Measurements from ENCODE around the gene HSPA6.
"Not testable (repeated sequence)": the region's sequence is repeated elsewhere in the genome, so short reads cannot be mapped to it uniquely, and the experiment has no call there.

The HSPA6 gene

DNA sequence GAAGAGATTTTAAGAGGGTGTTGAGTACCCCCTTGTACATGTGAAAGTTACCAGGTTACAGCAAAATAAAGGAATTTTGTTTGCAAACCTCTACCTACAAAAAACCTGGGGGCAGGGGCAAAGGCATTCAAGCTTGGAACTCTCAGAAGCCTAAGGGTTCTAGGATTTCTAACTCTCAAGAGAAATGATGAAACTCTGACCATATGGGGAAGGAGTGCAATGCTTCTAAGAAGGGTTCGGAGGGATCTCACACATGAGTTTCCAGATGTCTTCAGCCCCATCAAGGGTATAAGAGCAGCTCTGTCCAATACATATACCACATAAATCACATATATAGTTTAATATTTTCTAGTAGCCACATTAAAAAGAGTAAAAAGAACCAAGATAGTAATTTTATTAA is 26.4 kb upstream of the HSPA6 start:
- H3K4me3 Mint-ChIP-seq: no peak overlapping the region
- H3K27ac Mint-ChIP-seq: no peak overlapping the region
- peaks cover 8% of the 10 kb centered on the region for H3K4me1 Mint-ChIP-seq
- no peak for ATAC-seq
- H3K9me3 Mint-ChIP-seq: no peaks in the 10 kb centered on the region
- no peak for DNase-seq
- H3K36me3 Mint-ChIP-seq (ENCODE audit: low read depth): no peaks in the 10 kb centered on the region
- H3K27me3 Mint-ChIP-seq: peaks cover 60% of the 10 kb centered on the region

DNA sequence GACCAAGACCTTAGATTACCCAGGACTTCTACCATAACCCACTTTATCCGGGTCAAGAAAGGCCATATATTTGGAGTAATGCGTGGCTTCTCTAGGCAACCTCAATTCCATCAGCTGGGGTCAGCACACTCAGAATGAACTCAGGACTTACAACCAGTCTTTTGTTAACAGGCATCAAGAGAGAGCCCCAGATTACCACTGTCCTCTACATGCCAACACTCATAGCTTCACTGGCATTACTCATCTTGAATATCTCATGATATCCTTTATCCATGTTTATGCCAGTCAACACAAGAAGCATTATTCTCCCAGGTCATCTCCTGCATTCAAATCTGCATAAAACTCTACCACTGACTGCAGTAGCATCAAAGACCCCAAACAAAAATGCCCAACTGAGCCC is 25.7 kb upstream of the HSPA6 start:
- Mint-ChIP-seq H3K4me1 (peaks cover 8% of the 10 kb centered on the region), H3K4me3 (no peak overlapping the region), H3K9me3 (no peaks in the 10 kb centered on the region), H3K27ac (no peak overlapping the region), H3K27me3 (peaks cover 58% of the 10 kb centered on the region), H3K36me3 (ENCODE audit: low read depth) (no peaks in the 10 kb centered on the region)
- DNase-seq (no peak), ATAC-seq (no peak)

DNA sequence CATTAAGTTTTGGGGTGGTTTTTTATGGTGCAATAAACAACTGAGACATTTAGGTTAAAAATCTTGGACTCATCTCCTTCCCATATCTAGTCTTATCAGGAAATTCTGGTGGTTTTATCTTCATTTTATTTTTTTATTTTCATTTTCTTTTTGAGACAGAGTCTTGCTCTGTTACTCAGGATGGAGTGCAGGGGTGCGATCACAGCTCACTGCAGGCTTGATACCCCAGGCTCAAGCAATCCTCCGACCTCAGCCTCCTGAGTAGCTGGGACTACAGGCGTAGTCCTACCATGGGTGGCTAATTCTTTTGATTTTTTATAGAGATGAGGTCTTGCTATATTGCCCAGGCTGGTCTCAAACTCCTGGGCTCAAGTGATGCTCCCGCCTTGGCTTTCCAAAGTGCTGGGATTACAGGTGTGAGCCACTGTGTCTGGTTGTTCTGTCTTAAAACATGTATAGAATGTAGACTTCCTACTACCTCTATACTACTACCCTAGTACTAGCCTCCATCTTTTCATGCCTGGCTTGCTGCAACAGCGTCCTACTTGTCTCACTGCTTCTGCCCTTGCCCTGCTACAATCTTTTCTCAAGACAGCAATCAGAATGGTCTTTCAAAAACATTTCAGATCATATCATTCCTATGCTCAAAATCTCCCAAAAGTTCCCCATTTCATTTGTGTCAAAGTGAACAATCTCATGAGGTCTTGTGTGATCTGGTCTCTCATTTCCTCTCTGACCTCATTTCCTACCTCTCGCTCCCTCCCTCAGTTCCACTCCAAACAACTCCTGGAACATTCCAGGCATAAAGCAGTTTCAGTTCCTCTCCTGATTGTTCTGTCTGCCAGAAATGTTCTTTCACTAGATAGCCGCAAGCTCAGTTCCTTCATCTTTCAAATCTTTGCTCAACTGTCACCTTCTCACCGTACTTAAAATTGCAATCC is 25.0 kb upstream of the HSPA6 start:
- H3K27me3 Mint-ChIP-seq: peaks cover 57% of the 10 kb centered on the region
- no peak for ATAC-seq

DNA sequence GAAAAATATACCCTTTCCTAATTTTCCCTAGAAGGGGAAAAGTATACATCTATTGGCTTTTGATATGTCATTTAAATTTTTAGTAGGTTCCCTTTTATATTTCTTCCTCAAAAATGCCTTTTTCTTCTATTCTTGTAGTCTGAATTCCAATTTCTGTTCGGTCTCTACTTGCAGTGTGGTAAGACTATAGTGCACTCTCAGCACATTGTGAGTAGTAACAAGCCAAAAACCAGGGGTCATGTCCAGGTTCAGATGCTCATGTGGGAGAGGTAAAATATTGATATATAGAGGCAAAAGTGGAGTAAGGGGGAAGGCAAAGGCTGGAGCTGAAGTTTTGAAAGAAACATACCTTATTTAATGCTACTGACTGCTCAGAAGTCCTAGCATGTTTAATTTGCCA is 23.1 kb upstream of the HSPA6 start:
- Mint-ChIP-seq H3K4me3 (no peak overlapping the region), H3K36me3 (ENCODE audit: low read depth) (no peaks in the 10 kb centered on the region), H3K4me1 (peaks cover 8% of the 10 kb centered on the region), H3K9me3 (no peaks in the 10 kb centered on the region), H3K27ac (no peak overlapping the region), H3K27me3 (peaks cover 52% of the 10 kb centered on the region)
- DNase-seq: no peak
- no peak for ATAC-seq

More for the DNA sequence above, 25.0 kb upstream of the HSPA6 start:
- no peak for DNase-seq
- H3K4me3 Mint-ChIP-seq: no peak overlapping the region
- no peaks in the 10 kb centered on the region for H3K9me3 Mint-ChIP-seq
- H3K36me3 Mint-ChIP-seq (ENCODE audit: low read depth): no peaks in the 10 kb centered on the region
- H3K4me1 Mint-ChIP-seq: peaks cover 8% of the 10 kb centered on the region
- no peak overlapping the region for H3K27ac Mint-ChIP-seq

DNA sequence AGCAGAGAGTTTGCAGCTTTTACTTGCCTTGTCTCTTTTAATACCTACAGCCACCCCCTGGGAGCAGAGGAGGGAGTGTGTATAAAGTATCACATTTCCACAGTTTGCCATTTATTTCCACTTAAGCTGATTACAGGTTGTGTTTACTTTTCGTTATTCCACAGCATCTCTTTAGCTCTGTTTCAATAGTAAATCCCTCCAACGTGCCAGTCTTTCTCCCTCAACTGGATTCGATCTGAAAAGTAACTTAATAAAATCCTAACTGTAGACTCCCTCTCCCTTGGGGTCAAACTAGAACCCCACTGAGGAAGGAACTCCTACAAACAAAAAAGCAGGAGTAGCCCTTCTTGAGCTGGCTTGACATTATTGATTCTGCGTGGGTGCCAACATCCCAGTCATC is 22.2 kb upstream of the HSPA6 start:
- ATAC-seq: no peak
- H3K36me3 Mint-ChIP-seq (ENCODE audit: low read depth): no peaks in the 10 kb centered on the region
- no peak overlapping the region for H3K4me3 Mint-ChIP-seq
- no peaks in the 10 kb centered on the region for H3K9me3 Mint-ChIP-seq
- H3K27ac Mint-ChIP-seq: no peak overlapping the region
- peaks cover 16% of the 10 kb centered on the region for H3K4me1 Mint-ChIP-seq
- no peak for DNase-seq
- peaks cover 56% of the 10 kb centered on the region for H3K27me3 Mint-ChIP-seq

DNA sequence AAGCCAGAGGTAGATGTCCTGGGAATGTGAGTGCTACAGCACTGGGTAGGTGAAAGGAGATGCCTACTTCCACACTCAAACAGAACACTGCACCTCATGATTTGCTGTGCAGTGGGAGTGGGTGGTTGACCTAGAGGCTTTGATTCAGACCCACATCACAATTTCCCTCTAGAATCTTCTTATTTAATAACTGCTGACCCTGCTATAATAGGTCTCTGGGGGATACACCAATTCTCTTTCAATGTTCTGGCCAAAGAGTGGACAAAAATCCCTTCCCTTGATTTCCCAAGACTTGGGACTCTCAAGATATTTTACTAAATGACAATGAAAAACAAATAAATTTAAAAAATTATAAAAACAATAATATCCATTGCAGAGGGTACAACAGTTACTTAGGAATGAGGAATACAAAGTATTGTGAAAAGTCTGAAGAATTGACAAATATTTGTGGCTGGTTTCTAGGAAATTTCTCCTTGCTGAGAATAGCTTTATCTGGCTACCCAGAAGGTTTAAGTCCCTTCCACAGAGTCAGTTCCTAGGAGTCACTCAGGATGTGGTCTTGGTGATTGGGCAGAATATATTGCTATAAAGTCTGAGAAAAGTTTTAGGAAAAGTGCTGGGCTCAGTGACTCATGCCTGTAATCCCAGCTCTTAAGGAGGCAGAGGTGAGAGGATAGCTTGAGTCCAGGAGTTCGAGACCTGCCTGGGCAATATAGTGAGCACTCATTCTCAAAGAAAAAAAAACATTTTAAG is 21.5 kb upstream of the HSPA6 start:
- Mint-ChIP-seq H3K27ac (no peak overlapping the region), H3K4me3 (no peak overlapping the region), H3K27me3 (peaks cover 50% of the 10 kb centered on the region), H3K9me3 (no peaks in the 10 kb centered on the region), H3K4me1 (peaks cover 16% of the 10 kb centered on the region), H3K36me3 (ENCODE audit: low read depth) (no peaks in the 10 kb centered on the region)
- DNase-seq (no peak), ATAC-seq (no peak)

DNA sequence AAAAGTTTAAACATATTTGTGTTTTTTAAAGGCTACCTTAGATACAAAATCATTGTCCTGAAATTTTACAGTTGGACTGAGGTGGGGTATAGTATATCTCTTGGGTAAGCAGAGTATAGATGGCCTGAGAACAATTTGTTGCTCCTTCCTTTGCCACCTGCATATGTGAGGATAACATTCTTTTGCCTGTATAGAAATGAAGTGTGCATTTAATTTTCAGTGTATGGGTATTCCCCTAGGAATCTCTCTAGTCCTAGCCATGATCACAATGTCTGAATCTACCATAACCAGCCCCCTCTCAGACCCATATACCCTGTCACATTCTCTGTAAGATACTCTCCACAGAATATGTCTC is 21.0 kb upstream of the HSPA6 start:
- no peak for DNase-seq
- Mint-ChIP-seq H3K27me3 (peaks cover 48% of the 10 kb centered on the region), H3K36me3 (ENCODE audit: low read depth) (no peaks in the 10 kb centered on the region), H3K27ac (no peak overlapping the region), H3K4me3 (no peak overlapping the region), H3K9me3 (no peaks in the 10 kb centered on the region), H3K4me1 (peaks cover 16% of the 10 kb centered on the region)
- no peak for ATAC-seq

DNA sequence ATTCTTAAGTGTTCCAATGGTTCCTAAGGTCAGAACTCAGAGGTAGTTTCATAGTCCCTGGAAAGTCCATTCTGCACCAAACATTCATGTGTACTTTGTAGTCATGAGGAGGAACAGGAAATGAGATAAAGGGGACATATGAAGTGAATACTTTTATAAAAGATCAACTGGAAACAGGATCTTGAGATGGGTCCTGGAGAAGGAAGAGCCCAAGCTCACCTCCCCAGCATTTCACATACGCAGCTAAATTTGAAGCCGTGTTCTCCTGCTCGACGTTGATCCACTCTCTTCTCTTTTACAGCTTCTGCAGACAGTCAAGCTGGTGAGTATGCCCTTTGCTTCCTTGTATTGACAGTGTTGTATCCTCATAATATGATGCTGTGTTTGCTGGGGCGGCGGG is 18.7 kb upstream of the HSPA6 start:
- Mint-ChIP-seq H3K27me3 (peaks cover 33% of the 10 kb centered on the region), H3K4me3 (no peak overlapping the region), H3K27ac (no peak overlapping the region), H3K4me1 (peaks cover 9% of the 10 kb centered on the region), H3K9me3 (no peaks in the 10 kb centered on the region), H3K36me3 (ENCODE audit: low read depth) (no peaks in the 10 kb centered on the region)
- DNase-seq (no peak), ATAC-seq (no peak)

DNA sequence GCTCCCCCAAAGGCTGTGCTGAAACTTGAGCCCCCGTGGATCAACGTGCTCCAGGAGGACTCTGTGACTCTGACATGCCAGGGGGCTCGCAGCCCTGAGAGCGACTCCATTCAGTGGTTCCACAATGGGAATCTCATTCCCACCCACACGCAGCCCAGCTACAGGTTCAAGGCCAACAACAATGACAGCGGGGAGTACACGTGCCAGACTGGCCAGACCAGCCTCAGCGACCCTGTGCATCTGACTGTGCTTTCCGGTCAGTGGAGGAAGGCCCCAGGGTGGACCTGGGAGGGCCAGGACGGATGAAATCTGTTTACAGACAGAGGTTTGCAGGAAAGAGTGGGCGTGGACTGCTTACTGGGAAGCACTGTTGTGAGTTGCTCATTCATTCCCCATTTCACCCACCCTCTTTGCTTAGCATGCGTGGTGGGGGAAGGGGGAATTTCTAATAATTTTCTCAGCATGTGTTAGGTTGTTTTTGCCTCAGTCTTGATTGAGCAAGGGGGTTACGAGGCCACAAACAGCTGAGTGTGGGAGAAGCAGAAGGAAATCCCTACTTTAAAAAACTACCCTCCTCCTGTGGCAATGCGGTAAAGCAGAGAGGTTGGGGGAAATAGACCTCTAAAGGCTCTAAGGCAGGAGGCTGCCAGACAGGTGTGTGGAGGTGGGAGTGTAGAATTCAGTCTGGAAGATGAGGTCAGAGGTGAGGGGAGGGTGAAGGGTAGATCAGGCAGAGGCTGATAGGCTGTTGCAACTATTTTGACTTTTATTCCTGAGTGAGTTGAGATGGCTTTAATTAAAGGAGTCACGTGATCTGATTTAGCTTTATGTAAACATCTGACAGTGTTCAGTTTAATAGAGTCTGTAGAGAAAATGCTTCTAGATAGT is 17.8 kb upstream of the HSPA6 start:
- peaks cover 11% of the 10 kb centered on the region for H3K4me1 Mint-ChIP-seq
- H3K4me3 Mint-ChIP-seq: no peak overlapping the region
- peaks cover 26% of the 10 kb centered on the region for H3K27me3 Mint-ChIP-seq
- no peak overlapping the region for H3K27ac Mint-ChIP-seq
- no peak for DNase-seq
- ATAC-seq: peak; percentile 29
- H3K9me3 Mint-ChIP-seq: no peaks in the 10 kb centered on the region
- H3K36me3 Mint-ChIP-seq (ENCODE audit: low read depth): no peaks in the 10 kb centered on the region

DNA sequence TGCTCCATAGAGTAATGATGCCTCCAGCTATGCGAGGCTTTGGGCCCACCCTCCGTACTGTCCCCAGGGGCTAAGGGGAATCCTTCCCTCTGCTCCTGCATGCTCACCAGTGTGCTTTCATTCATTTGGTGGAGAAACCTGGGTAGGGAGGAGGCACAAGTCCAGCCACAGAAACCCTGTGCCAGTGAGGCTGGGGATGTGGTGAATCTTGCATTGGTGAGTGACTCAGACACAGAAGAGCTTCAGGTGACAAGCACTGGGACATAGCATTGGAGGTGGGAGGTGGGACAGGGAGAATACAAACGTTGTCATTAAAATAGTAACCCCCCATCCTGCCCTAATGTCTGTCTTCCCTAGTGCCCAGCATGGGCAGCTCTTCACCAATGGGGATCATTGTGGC is 13.9 kb upstream of the HSPA6 start:
- ATAC-seq (peak; percentile 57), DNase-seq (no peak)
- H3K4me3 Mint-ChIP-seq: no peak overlapping the region
- H3K9me3 Mint-ChIP-seq: no peaks in the 10 kb centered on the region
- peaks cover 14% of the 10 kb centered on the region for H3K4me1 Mint-ChIP-seq
- H3K27me3 Mint-ChIP-seq: peaks cover 16% of the 10 kb centered on the region
- H3K36me3 Mint-ChIP-seq (ENCODE audit: low read depth): no peaks in the 10 kb centered on the region
- no peak overlapping the region for H3K27ac Mint-ChIP-seq

DNA sequence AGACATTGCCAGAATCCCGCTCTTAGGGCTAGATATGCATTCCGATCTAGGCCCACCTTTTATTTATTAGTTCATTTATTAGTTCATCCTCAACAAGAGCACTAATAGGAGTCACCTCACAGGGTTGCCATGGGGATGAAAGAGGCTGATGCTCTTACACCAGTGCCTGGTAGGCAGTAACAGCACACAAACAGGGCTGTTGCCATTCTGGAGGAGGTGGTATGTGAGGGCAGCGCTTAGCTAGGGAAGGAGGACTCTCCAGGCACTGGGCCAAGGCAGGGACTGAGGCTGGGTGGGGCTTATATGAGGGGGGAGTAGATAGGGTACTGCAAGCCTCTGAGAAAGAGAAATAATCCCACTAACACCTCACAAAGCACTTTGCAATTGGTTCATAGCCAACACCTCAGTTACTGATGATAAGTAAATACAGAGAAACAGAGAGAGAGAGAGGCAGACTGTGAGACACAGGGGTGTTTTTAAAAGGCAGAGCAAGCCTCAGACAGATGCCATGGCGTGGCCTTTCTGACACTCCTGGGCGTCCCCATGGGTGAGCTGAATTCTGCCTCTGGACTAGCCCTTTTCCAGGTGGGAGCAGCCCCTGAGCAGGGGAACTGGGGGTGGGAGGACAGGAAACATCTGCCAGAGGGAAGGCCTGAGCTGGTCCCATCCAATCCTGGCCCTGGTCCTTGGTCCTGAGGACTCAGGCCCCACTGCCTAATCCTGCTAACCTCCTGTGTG is 13.2 kb upstream of the HSPA6 start:
- no peak overlapping the region for H3K4me3 Mint-ChIP-seq
- H3K4me1 Mint-ChIP-seq: peaks cover 14% of the 10 kb centered on the region
- H3K27me3 Mint-ChIP-seq: peaks cover 13% of the 10 kb centered on the region
- DNase-seq (no peak), ATAC-seq (no peak)
- H3K27ac Mint-ChIP-seq: no peak overlapping the region
- H3K36me3 Mint-ChIP-seq (ENCODE audit: low read depth): no peaks in the 10 kb centered on the region
- H3K9me3 Mint-ChIP-seq: no peaks in the 10 kb centered on the region

DNA sequence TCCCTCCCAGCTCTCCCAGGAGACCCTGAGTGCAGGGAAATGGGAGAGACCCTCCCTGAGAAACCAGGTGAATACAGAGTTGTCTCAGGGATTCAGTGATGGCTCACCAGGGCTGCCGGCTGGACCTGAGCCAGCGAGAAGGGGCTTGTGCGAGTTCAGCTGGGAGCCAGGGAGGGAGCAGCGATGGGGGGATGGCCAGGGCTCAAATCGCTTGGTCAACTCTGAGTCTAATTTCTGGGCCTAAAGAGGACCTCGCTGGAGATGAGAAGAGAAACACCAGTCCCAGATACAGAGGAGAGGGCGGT is 12.6 kb upstream of the HSPA6 start:
- no peaks in the 10 kb centered on the region for H3K9me3 Mint-ChIP-seq
- no peak for ATAC-seq
- H3K27ac Mint-ChIP-seq: no peak overlapping the region
- H3K36me3 Mint-ChIP-seq (ENCODE audit: low read depth): no peaks in the 10 kb centered on the region
- DNase-seq: no peak
- peaks cover 8% of the 10 kb centered on the region for H3K27me3 Mint-ChIP-seq
- peaks cover 9% of the 10 kb centered on the region for H3K4me1 Mint-ChIP-seq
- no peak overlapping the region for H3K4me3 Mint-ChIP-seq

DNA sequence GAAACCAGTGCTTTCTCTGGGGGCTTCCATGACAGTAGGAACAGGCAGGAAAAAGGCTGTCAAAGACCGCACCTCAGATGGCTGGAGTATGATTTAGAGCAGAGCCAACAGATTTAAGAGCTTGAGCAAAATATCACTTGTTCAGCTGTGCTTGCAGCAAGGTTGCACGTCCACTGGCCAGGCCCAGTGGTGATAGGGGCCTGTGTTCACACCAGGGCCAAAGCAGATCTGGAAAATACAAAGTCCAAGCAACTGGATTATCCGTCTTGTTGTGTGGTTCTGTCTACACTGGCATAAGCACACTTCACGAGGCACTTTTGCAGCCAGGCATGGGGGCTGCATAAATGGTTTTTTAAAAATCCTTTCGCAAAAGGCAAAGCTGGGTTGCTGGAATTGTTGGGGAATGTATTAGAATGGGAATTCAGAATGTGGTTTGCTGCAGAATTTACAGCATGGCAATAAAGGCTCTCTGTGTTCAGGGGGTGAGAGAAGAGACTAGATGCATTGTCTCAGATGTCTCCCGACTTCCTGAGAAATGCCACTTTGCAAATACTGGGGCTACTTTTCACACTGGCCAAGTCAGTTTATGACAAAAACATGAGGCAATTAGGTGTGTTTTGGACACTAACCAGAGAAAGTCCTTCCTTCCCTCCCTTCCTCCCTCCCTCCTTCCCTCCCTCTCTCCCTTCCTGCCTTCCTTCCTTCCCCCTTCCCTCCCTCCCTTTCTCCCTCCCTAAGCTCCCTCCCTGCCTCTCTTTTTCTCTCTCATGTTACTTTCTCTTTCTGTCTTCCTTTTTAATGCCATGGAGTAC is 11.5 kb upstream of the HSPA6 start:
- H3K9me3 Mint-ChIP-seq; H3K27me3 Mint-ChIP-seq; H3K4me3 Mint-ChIP-seq; ATAC-seq; DNase-seq; H3K36me3 Mint-ChIP-seq (ENCODE audit: low read depth); H3K4me1 Mint-ChIP-seq; H3K27ac Mint-ChIP-seq: not testable (repeated sequence)

All from activated naive CD8-positive, alpha-beta T cell treated with anti-CD3 and anti-CD28 coated beads, Interleukin-2, amount 50 U/mL, for 24 hours (primary cell).